H1 (cell line): ENCODE results near the gene ZCRB1. TPM values are rescaled to one million over a fixed set of nuclear protein-coding genes. Genes with fewer than 3 reads are reported as not detected.

Experiments
- CHD7 ChIP-seq: fragments of 300-600 bp; sonication (generic); IDR thresholded peaks from 2 replicates; pipeline ENCODE4 v1.7.1; 2012; ENCODE audit warnings: low read length, moderate library complexity, mild to moderate bottlenecking, inconsistent platforms; ENCODE audit not compliant: insufficient replicate concordance
- EP300 ChIP-seq, 2 experiments: IDR thresholded peaks; 1 replicate in 1 of 2; 2 replicates in 1 of 2; pipeline ENCODE4 v1.6.1; 2011 to 2012; ENCODE audit warnings: low read depth in 2 of 2, low read length in 2 of 2, mild to moderate bottlenecking in 2 of 2, borderline replicate concordance in 1 of 2, inconsistent platforms in 1 of 2, moderate library complexity in 1 of 2
- HDAC6 ChIP-seq: IDR thresholded peaks from one replicate; pipeline ENCODE4 v1.7.1; 2012; ENCODE audit warnings: low read depth, mild to moderate bottlenecking, inconsistent platforms, low read length, moderate library complexity
- KDM1A ChIP-seq: fragments of 200-600, 300-600 bp; sonication (generic); IDR thresholded peaks from 2 replicates; pipeline ENCODE4 v1.7.1; 2016; ENCODE audit warnings: mild to moderate bottlenecking, low read length, borderline replicate concordance
- NANOG ChIP-seq: IDR thresholded peaks from 2 replicates; pipeline ENCODE4 v1.6.1; 2011; ENCODE audit warnings: low read length, low read depth, mild to moderate bottlenecking, inconsistent platforms; ENCODE audit not compliant: insufficient read depth, poor library complexity, severe bottlenecking
- RFX5 ChIP-seq: IDR thresholded peaks from 2 replicates; pipeline ENCODE4 v1.6.1; 2011; ENCODE audit warnings: low read depth, low read length, improper control_type of control experiment, borderline replicate concordance
- SP1 ChIP-seq: IDR thresholded peaks from 2 replicates; pipeline ENCODE4 v1.6.1; 2011; ENCODE audit warnings: low read depth, low read length
- SRF ChIP-seq: IDR thresholded peaks from 2 replicates; pipeline ENCODE4 v1.6.1; 2011; ENCODE audit warnings: mild to moderate bottlenecking, low read depth, low read length, moderate library complexity
- TAF1 ChIP-seq: IDR thresholded peaks from 2 replicates; pipeline ENCODE4 v1.6.1; 2011; ENCODE audit warnings: mild to moderate bottlenecking, low read depth, low read length
- TEAD4 ChIP-seq: IDR thresholded peaks from 2 replicates; pipeline ENCODE4 v1.6.1; 2012; ENCODE audit warnings: low read depth, low read length, inconsistent platforms, mixed read lengths
- polyA plus RNA-seq, 7 experiments: library from polyadenylated mRNA; depleted of rRNA in 3 of 7; stranded (reverse) in 5 of 7; unstranded in 2 of 7; fragments of >200 nt in 5 of 7; fragments of 200-250 nt in 2 of 7; gene quantifications; 1 replicate in 5 of 7; 2 replicates in 1 of 7; 4 replicates in 1 of 7; pipeline versions ENCODE4 v1.2.1 to v1.2.3, GENCODE V29; 2011 to 2013; ENCODE audit warnings: missing spikeins in 2 of 7, mixed read lengths in 2 of 7
- total RNA-seq: library from RNA; stranded (reverse); fragmentation: NEBNext Ultra II Directional; extraction: Animal tissue kit (Norgen Biotek cat#: 25700); gene quantifications from 2 replicates; pipeline ENCODE4 v1.2.1, GENCODE V29; 2021

ZCRB1 gene
- total and polyA plus RNA-seq, 2 of the 8 experiments (the other 6 are each of a cell fraction or from before 2014, with no cell fraction given): 22.0 to 52.5 TPM

- TF ChIP-seq CHD7 (no peak), SRF (no peak), NANOG (no peak), EP300 (IDR thresholded peaks at IDR 0.05; ENCODE audit: borderline replicate concordance in 1 of 2, low read depth in 2 of 2, low read length in 2 of 2) (no peak), KDM1A (no peak), TAF1 (no peak), SP1 (no peak), RFX5 (no peak), HDAC6 (no peak), TEAD4 (no peak)
Measured at GRCh38 chr12:42323856-42324255, 2.0 kb downstream of the ZCRB1 start (continued).
